ENCODE results near the gene MICAL2.

Gene MICAL2

DNA sequence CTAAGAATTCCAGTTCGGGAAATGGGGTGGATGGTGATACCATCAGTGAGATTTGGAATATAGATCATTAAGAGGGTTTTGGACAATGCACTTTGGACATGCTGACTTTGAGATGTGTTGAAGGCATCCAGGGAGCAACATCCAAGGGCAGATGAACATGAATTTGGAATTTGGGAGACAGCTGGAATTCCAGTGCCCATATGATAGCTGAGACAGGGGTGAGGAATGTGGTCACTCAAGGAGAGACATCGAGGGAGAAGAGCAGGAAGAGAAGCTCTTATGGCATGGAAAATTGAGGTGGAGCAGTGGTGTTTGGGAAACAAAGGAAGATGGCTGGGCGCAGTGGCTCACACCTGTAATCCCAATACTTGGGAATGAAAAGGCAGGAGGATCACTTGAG lies 11.8 kb upstream of the MICAL2 start:
- no peak for DNase-seq (ENCODE audit: low read depth)

DNA sequence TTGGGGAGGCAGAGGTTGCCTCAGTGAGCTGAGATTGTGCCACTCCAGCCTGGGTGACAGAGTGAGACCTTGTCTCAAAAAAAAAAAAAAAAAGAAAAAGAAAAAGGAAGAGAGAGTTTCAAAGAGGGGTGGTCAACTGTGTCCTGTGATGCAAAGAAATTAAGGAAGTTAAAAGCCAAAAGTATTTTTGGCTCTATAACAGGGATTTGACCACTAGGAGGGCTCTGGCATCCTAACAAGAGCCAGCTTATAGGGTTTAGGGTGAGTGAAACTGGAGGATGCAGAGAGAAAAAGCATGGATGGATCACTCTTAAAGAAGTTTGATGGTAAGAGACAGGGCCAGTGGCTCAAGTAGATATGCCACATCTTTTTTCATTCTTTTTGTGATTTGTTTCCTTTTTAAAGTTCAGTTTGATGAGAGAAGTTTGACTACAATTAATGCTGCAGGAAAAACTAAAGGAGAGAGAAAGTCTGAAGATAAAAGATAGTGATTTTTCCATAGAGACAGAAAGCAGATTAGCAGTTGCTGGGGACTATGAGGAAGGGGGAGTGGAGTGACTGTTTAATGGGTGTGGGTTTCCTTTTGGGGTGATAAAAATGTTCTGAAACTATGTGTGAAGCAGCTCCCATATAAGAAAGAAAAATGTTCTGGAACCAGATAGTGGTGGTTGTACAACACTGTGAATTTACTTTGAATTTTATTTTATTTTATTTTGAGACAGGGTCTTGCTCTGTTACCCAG lies 11.1 kb upstream of the MICAL2 start:
- no peak for DNase-seq (ENCODE audit: low read depth)

DNA sequence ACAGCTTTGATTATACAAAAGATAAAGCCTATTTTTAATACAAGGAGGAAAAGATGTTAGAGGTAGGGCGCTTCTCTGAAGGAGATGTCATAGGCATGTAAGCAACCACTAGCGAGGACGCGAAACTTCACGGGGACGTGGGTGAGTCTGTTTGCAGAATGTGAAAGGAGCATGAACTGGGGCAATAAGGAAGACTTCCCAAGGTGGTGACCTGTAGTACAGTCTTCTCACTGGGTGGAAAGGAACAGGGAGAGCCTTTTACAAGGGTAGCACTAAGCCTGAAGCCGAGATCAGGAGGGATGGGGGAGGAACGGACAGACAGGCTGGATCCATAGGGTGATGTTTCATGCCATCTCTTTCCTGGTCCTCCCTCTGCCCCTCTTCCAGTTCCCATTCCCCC lies 10.0 kb upstream of the MICAL2 start:
- DNase-seq (ENCODE audit: low read depth) = no peak

DNA sequence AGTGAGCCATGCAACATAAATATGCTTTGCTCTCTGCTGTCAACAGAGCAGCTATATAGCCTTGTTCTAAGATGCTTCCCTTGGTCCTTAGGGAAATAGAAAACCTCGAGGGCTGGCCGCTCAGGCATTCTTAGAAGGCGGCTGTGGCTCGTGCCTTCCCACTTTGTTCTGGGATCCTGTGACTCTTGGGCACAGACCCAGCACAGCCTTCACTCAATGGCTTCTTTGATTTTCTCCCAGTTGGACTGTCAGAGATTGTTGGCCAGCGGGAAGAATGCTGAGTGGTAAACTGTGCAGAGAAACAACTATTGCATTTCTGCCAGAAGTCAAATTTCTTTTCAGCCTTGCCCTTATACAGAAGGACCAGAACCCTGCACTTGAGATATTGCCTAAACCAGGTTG lies 9.5 kb upstream of the MICAL2 start:
- no peak for DNase-seq (ENCODE audit: low read depth)

DNA sequence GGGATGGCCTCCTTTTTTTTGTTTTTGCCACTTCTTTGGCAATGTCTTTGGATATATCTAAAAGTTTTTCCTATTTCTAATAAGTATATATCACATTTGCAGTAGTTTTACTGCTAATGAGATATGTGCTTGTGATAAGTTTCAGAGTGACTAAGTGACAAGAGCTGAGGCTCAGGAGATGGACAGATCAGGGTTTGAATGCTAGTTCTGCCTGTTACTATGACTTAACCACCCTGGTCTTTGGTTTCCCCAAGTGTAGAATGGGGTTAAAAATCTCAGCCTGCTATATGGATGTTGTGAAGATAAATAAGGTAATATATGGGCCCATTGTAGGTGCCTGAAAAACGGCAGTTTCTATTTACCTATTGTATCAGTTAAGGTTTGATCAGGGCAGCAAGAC lies 9.1 kb upstream of the MICAL2 start:
- no peak for DNase-seq (ENCODE audit: low read depth)

DNA sequence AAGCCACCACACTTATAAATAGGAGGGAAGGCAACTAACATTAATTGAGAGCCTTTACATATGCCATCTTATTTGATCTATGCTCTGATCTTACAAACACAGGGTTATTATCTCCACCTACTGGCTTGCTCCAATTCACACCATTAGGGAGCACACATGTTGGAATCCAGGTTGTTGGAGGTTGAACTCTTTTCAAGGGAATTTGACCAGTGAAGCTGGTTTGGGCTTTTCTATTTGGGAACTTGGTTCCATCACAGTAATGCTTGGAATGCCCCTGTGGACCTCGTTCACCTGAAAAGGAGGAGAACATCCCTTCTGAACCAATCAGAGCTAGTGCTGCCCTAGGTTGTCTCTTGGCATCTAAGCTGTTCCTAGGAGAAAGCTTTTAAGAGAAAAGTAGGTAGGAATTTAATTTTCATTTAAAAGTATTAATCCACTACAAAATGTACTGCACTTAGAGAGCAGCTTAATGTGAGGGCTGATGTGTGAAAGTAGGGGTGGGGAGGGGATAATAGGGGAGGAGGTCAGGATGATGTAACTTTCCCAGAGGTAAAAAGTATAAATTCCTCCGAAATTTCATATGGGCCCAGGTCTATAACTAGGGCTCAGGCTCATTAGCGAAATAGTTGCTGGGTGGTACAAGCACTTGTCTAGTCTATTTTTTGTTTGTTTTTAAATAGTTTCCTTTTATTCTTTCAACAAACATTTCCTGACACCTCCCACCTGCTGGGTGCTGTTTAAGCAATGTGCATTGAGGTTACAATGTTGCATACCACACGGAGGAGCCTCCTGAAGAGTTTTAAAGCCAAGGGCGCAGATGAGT lies 7.6 kb upstream of the MICAL2 start:
- no peak for DNase-seq (ENCODE audit: low read depth)

DNA sequence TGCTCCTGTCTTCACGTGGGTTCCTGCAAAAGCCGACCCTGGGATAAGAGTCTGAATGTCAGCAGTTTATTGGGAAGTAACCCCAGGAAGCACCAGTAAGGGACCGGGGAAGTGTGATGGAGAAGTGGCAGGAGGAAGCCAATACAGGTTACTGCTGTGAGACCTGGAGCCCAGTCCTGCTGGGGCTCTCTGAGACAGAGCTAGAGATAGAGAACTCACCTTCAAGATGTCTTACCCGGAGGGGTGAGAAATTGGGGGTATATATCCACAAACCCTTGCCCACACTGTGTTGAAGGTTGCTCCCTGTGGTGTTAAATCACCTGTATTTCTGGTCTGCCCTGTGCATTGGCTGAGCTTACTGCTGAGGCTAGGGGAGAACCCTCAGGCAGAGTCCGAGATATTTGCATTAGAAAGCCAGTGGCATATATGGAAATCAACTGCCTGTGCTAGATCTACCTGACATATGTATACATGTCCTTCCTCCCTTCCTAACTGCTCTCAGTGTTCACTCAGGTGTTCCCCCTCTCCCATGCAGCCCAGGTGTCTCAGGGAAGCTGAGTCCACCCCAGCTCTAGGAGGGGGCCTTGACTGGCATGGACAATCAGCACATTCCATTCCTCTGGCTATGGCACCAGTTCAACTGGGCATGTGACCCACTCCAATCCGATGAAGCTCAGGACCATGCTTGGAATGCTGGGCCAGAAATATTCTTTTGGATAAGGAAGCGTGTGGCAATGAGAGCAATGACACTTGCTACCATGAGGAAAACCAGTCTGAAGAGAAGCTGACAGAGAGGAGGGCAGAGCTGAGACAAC lies 6.8 kb upstream of the MICAL2 start:
- no peak for DNase-seq (ENCODE audit: low read depth)

DNA sequence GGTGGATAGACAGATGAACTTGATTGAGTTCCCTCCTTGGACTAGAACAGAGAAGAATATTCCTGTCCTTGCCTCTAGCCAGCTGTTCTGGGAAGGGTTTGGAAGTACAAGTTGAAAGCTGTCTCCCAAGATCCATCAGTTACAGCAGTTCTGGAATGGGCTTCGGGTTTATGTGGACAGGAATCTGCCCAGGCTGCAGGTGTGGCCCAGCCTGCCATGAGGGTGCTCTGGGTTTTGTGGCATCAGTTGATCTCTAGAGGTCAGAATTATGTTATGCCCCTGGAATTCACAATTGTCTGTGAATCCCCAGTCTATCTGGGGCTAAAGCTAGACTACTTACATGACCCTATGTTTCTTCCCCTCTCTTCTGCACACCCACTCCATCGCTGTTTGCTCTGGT lies 4.9 kb upstream of the MICAL2 start:
- no peak for DNase-seq (ENCODE audit: low read depth)

DNA sequence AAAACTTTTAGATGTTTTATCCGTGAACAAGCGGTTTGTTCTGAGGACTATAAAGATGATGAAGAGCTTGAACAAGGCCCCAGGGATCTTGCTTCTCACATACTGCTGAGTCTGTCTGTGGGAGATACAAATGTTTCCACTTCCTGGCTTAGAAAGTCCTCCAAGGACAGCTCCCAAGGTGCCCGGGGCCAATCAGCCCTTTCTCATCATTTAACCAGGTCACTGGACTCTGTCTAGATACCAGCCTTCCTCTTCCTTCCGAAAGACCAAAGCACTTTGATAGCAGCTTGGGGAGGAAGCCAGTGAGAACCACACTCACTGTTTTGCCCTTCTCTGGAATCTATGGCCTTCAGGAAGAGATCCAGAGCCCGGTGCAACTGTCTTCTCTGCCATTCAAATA lies 4.3 kb upstream of the MICAL2 start:
- DNase-seq (ENCODE audit: low read depth) = no peak

DNA sequence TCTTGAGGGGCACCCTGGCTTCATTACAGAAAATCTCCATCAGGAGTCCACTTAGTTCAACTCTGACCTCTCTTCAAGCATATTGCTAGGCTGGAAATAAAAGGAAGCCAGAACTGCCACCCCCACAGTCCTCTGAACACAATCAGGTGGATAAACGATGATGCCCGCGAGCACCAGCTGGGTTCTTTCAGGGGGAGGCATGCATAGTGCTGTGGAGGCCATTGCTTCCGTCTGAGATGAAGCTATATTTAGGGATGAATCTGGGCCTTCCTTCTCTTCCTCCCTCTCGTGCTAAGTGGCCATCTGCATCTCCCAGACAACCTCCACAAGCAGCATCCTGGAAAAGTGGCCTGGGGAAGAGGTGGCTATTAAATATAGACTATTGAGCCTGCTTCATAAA lies 3.9 kb upstream of the MICAL2 start:
- DNase-seq (ENCODE audit: low read depth) = no peak

DNA sequence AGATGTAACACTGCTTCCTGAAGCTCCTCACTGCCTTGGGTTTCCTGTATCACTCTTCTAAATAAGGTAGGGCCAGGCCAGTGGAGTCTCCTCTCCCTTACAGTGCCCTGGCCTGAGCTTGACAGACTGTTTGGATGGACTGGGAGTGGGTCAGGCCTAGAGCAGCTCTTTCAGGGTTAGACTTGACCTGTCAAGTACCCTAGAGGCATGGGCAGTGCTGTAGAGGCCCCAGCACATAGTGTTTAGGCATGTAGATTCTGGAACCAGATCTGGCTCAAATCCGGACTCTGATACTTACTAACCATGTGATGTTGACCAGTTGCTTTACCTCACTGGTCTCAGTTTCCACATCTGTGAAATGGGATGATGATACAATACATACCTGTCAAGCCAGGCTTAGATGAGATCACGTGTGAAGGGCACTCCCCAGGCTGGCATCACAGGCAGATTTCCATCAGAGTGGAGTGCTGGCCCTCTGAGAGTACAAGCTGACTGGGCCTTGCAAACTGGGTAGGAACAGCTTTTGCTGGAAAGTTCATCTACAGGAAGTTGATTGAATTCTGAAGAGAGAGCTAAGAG lies 1.4 kb upstream of the MICAL2 start:
- no peak for DNase-seq (ENCODE audit: low read depth)

DNA sequence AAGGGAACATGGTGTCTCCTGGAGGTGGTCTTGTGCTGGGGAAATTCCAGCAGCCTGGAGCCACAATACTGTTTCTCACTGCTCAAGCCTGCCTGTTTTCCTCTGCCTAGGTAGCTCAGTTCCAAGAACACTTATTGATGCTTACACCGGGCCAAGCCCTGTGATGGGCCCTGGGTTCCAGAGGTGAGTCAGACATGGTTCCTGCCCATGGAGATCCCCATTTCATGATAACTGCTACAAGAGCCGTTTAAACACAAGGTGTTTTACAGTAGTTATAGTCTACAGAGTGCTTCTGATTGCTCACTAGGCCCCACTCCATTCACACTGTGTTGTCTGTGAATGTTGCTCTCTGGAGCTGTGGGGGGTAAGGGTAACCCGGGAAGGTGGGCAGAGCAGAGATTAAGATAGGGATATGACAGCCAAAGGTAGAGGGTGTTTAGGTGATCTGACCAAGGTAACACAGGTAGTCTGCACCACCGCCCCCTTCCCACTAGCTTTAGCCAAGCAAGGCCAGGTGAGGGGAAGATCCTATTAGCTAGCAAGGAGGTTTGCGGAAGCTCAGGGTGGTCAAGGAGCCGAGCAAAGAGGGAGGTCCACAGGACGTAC lies 696 bp upstream of the MICAL2 start:
- DNase-seq (ENCODE audit: low read depth) = no peak

DNA sequence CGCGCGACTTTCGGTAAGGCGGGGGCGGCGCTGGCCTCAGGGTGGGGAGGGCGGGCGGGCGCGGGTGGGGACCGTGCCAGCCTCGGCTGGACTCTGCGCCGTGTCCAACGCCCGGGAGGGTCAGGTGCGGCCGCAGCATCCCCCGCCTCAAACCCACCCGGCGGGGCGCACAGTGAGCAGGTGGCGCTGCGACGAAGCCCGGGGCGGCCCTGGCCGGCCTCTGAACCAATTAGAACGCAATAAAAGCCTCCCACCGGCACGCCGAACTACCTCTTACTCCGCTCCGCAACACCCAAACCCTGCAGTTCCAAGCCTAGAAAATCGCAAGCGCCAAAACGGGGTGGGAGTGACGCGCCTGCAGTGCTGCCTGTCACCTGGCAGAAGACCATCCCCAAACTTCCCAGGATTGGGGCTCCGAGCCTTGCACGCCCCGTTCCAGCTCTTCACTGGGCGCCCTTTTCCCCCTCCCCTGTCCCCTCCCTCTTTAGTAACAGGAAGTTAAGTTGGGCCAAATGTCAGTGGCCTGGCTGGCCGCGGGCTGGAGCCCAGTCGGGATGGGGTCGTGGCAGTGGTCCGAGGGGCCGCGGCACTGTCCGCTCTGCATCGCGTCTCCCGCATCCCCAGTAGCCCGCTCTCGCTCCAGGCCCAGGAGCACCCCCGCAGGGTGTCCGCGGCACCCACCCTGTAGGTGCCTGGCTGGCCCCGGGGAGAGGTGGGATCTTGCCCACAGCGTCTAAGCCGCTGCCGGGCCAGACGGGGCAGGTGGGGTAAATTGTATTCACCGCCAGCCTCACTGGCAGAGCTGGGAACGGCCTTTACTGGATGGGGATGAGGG lies 541 bp downstream of the MICAL2 start:
- no peak for DNase-seq (ENCODE audit: low read depth)

DNA sequence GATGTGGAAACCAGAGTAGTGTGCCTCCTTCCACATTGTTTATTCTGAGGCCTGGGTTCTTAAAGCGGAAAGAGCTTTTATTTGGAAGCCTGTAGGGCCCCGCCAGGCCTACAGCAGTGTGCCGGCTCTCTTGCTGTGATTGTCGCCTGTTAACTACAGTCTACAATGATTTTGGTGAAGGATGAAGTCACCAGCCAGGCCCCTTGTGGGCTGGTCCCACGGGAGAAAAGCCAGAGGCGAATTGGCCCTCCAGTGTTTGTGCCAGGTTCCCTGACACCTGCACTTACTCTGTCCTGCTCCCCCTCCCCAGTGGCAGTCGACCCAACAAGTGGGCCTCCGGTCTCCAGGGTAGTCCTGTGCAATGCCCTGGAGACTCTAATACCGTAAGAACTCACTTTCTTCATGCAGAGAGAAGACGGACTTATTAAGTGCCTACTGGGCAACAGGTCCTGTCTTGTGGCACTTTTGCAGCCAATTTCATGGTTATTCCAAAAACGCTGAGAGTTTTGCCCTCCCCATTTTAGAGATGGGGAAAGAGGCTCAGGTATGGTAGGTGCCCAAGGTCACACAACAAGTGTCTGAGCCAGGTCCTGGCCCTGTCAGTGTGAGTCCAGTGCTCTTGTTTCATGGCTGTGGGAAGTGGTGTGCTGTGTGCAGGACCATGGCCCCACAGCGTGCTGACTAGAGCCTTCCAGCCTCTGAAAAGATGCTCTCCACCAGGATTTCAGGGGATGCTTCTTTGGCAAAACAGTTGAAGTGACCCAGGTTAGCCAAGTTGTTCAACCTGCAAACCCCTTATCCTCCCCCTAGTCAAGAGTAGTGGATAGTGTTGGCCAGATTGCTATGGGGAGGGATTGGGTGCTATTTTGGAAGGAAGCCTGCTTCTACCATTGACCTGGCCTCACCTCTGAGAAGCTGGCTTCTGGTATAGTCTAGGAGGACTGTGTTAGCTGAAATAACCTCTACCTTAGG lies 1.4 kb downstream of the MICAL2 start:
- no peak for DNase-seq (ENCODE audit: low read depth)

DNA sequence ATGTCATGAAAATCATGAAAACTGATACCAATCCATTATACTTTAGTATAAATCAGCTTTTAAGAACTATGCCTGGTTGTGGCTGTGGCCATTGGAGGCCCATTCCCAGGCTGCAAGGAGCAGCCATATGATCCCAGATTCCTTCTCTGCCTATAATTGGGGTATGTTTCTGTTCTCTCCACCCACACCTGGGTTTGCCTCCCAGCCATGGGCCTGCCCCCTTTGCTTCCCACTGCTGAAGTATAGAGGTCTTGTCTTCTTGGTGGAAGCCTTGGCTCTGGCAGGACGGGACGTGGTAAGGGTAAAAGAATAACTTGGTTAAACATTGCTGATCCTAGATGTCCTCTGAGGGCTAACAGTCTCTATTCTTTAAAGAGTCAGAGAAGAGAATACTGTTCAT lies 2.4 kb downstream of the MICAL2 start:
- DNase-seq (ENCODE audit: low read depth) = no peak

DNA sequence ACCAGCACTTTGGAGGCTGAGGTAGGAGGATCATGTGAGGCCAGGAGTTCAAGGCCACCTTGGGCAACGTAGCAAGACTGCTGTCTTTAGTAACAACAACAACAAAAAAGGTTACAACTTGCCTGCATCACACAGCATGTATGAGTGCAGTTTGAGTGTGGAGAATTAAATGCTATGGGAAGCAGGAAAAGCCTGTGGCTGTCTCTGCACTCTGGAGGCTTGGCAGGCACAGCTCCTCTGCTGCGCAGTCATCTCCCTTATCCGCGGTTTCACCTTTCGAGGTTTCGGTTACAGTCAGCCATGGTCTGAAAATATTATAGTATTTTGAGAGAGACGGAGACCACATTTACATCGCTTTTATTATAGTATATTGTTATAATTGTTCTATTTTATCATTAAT lies 2.9 kb downstream of the MICAL2 start:
- DNase-seq (ENCODE audit: low read depth) = no peak

DNA sequence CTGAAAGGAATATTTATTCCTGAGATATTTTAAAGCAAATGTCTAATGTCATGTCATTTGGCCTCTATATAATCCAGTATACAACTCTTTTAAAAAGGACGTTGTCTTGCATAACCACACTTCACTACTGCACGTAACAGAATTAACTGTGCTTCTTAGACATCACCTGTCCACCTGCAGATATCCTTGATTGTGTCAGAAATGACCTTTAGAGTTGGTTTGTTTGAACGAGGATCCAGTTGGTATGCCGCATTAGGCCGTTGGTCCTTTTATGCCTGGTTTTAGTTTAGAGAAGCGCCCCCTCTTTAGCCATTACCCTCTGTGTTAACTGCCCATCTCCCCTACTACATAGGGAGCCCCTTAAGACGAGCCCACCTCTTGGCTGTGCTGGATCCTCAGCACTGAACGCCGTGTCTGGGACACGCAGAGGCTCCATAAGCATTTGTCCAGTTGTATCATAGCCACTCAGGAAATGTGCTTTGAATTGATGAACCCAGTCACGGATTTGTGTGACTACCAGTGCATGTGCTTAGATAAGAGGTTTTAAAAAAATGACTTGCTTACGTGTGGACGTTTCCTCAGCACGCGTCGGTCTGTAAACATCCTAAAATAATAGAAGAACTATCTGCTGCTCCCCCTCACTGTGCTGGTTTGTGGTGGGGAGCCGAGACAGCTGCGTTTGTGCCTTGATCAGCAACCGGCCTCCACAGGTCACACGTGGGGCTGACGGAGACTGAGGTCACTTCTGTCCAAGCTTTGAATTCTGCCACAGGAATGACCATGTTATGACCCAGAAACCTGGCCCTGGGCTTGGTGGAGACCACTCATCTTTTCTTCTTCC lies 4.0 kb downstream of the MICAL2 start:
- DNase-seq (ENCODE audit: low read depth) = no peak

DNA sequence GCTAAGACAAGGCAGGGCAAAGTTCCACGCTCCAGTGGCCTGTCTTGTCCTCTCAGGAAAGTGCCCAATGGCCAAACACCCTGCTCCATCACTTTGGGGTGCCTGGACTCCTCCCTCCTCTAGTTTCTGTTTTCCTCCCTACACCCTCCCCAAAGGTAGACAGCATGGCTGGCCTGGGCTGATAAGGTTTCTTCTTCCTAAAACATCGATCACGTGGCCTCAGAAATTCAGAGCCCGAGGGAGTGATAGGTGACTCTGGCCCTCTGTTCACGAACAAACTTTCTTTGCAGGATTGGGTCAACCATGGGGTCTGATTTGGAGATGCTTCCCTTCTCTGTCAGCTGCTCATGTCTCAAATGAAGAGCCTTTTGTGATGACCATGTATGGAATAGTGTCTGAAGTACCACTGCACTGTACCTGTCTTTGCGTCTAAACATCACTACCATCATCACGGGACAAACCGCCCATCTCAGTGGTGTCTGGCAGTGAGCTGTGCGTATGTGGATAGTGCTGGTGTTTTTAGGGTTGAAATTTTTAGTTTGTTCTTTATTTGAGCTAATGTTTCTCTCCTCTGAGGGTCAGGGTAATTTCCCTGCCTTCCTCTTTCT lies 6.1 kb downstream of the MICAL2 start:
- DNase-seq (ENCODE audit: low read depth) = no peak

DNA sequence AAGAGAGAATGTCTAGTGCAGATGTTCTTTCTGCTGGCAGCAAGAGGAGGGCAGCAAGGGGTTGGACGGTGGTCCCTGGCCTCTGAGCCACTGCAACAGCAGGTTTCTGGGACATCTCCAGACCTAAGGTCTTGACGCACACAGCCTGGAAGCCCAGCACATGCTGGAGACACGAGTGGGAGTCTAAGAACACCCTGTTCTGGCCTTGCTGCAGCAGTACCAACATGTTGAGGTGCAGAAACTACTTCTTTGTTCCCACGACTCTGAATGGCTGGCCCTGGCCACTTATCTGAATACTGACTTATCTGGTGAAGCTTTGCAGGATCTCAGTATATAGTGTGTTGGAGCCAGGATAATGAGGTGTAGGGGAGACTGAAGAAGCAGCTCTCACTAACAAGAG lies 6.8 kb downstream of the MICAL2 start:
- DNase-seq (ENCODE audit: low read depth) = no peak

All from activated T-helper 1 cell treated with Interleukin-2 at 50 U/mL for 16 hours (primary cell).